NCI-H82 (cell line): ENCODE results near the gene MRTFB.
A peak's percentile ranks its signal among the peaks of the same experiment; 100 is the strongest.
"Not testable (repeated sequence)": the region's sequence is repeated elsewhere in the genome, so short reads cannot be mapped to it uniquely, and the experiment has no call there.

Experiments
- DNase-seq: peaks from one replicate; lab custom pipeline; 2025; lab: John Stamatoyannopoulos, UW

MRTFB gene

GRCh38 chr16:14183962-14184361, 112.8 kb downstream of the MRTFB start:
- not testable (repeated sequence) for DNase-seq

GRCh38 chr16:14186007-14186794, 115.1 kb downstream of the MRTFB start:
- peak; percentile 4 for DNase-seq

- no peak for DNase-seq
Measured at GRCh38 chr16:14186795-14187221, 115.7 kb downstream of the MRTFB start.

- no peak for DNase-seq
Measured at GRCh38 chr16:14187517-14188338, 116.6 kb downstream of the MRTFB start.

- no peak for DNase-seq
Measured at GRCh38 chr16:14193316-14193871, 122.3 kb downstream of the MRTFB start.

- DNase-seq = no peak
Measured at GRCh38 chr16:14194721-14195120, 123.6 kb downstream of the MRTFB start.

GRCh38 chr16:14196011-14196410, 124.9 kb downstream of the MRTFB start:
- no peak for DNase-seq

GRCh38 chr16:14196539-14196938, 125.4 kb downstream of the MRTFB start:
- DNase-seq = no peak

GRCh38 chr16:14198012-14198411, 126.9 kb downstream of the MRTFB start:
- DNase-seq = no peak

GRCh38 chr16:14198572-14198971, 127.5 kb downstream of the MRTFB start:
- no peak for DNase-seq

GRCh38 chr16:14199199-14199598, 128.1 kb downstream of the MRTFB start:
- no peak for DNase-seq

- DNase-seq = no peak
Measured at GRCh38 chr16:14199624-14200023, 128.5 kb downstream of the MRTFB start.

GRCh38 chr16:14202095-14202494, 131.0 kb downstream of the MRTFB start:
- no peak for DNase-seq

- peak; percentile 63 for DNase-seq
Measured at GRCh38 chr16:14202697-14203096, 131.6 kb downstream of the MRTFB start.

- DNase-seq = no peak
Measured at GRCh38 chr16:14203166-14203565, 132.0 kb downstream of the MRTFB start.

GRCh38 chr16:14205666-14206065, 134.5 kb downstream of the MRTFB start:
- DNase-seq = no peak

- no peak for DNase-seq
Measured at GRCh38 chr16:14211856-14212543, 140.9 kb downstream of the MRTFB start.

- DNase-seq = no peak
Measured at GRCh38 chr16:14215941-14216340, 144.8 kb downstream of the MRTFB start.

GRCh38 chr16:14219983-14220382, 148.9 kb downstream of the MRTFB start:
- no peak for DNase-seq

- DNase-seq = no peak
Measured at GRCh38 chr16:14223632-14224031, 152.5 kb downstream of the MRTFB start.

- no peak for DNase-seq
Measured at GRCh38 chr16:14225457-14225856, 154.3 kb downstream of the MRTFB start.
